Hepatocyte (in vitro differentiated cells): ENCODE data around the gene SLC23A2.

ENCODE experiments used
- EZH2 ChIP-seq: fragments of 200-600 bp; sonication (generic); IDR thresholded peaks from 2 replicates; pipeline ENCODE4 v1.6.1; 2016; ENCODE audit warnings: antibody characterized with exemption, mild to moderate bottlenecking, borderline replicate concordance
- TF ChIP-seq, protein P1 (sequence below): fragments of 200-600 bp; sonication (generic); IDR thresholded peaks from 2 replicates; pipeline ENCODE4 v1.5.1; 2016; ENCODE audit warnings: antibody characterized with exemption, mild to moderate bottlenecking; ENCODE audit not compliant: poor library complexity

DNA sequence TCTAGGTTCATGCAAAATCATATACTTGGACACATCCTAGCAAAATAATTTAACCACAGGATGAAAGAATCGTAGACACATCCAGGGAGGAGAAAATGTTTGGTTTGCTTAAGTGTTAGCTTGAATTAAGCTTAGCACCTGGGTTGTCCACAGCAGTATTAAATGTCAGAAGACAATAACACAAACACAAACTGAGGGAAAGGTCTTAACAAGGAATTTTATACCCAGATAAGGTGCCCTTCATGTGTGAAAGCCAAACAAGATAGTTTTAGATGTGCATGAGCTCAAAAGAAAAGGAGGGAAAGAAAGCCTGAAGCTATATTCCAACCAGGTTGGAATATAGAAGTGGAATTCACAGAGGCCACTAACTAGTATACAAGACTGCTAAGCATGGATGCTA lies 49.1 kb downstream of the SLC23A2 start:
- TF ChIP-seq, protein P1, sequence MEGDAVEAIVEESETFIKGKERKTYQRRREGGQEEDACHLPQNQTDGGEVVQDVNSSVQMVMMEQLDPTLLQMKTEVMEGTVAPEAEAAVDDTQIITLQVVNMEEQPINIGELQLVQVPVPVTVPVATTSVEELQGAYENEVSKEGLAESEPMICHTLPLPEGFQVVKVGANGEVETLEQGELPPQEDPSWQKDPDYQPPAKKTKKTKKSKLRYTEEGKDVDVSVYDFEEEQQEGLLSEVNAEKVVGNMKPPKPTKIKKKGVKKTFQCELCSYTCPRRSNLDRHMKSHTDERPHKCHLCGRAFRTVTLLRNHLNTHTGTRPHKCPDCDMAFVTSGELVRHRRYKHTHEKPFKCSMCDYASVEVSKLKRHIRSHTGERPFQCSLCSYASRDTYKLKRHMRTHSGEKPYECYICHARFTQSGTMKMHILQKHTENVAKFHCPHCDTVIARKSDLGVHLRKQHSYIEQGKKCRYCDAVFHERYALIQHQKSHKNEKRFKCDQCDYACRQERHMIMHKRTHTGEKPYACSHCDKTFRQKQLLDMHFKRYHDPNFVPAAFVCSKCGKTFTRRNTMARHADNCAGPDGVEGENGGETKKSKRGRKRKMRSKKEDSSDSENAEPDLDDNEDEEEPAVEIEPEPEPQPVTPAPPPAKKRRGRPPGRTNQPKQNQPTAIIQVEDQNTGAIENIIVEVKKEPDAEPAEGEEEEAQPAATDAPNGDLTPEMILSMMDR, result no peak
- no peak for TF ChIP-seq EZH2
